ENCODE results near the gene CDT1. TPM values are rescaled to one million over a fixed set of nuclear protein-coding genes. Genes with fewer than 3 reads are reported as not detected.

Gene CDT1
- total RNA-seq, 1 experiment from 2014 or later, result 160 TPM

DNA sequence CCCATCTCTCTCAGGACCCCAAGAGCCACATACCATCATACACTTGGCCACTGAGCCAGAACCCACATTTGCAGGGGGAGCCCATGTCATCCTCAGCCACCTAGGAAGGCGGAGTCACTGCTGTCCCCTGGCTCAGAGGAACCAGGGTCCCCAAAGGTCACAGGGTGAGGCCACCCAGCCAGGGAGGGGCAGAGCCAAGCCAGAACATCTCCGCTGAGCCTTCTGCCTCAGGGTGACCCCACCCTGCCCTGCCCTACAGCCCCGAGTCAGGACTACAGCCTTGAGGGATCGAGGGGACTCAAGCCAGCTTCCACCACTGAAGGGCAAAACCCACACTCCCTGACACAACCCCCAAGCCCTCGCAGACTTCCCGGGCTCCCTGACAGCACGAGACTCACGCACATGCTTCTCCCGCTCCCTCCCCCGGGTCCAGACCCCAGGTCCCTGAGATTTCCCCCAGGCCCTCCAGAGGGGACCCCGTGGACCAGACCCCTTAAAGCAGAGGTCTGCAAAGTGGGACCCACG, 36.0 kb upstream of the CDT1 start:
- DNase-seq (ENCODE audit: low read depth, low spot score) (no peak), ATAC-seq (no peak)
- H3K4me2 ChIP-seq (ENCODE audit: low read length), result no peak overlapping the region
- TF ChIP-seq EZH2 (IDR thresholded peaks at IDR 0.05), result no peak
- TF ChIP-seq SP1 (IDR thresholded peaks at IDR 0.05; ENCODE audit: low read depth), result no peak
- TF ChIP-seq, protein P1, sequence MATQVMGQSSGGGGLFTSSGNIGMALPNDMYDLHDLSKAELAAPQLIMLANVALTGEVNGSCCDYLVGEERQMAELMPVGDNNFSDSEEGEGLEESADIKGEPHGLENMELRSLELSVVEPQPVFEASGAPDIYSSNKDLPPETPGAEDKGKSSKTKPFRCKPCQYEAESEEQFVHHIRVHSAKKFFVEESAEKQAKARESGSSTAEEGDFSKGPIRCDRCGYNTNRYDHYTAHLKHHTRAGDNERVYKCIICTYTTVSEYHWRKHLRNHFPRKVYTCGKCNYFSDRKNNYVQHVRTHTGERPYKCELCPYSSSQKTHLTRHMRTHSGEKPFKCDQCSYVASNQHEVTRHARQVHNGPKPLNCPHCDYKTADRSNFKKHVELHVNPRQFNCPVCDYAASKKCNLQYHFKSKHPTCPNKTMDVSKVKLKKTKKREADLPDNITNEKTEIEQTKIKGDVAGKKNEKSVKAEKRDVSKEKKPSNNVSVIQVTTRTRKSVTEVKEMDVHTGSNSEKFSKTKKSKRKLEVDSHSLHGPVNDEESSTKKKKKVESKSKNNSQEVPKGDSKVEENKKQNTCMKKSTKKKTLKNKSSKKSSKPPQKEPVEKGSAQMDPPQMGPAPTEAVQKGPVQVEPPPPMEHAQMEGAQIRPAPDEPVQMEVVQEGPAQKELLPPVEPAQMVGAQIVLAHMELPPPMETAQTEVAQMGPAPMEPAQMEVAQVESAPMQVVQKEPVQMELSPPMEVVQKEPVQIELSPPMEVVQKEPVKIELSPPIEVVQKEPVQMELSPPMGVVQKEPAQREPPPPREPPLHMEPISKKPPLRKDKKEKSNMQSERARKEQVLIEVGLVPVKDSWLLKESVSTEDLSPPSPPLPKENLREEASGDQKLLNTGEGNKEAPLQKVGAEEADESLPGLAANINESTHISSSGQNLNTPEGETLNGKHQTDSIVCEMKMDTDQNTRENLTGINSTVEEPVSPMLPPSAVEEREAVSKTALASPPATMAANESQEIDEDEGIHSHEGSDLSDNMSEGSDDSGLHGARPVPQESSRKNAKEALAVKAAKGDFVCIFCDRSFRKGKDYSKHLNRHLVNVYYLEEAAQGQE (IDR thresholded peaks at IDR 0.05; ENCODE audit: low read depth), result no peak
- TF ChIP-seq SRF (IDR thresholded peaks at IDR 0.05; ENCODE audit: low read depth), result no peak
- TF ChIP-seq, protein P2, sequence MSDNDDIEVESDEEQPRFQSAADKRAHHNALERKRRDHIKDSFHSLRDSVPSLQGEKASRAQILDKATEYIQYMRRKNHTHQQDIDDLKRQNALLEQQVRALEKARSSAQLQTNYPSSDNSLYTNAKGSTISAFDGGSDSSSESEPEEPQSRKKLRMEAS (IDR thresholded peaks at IDR 0.05), result no peak
- no peak for TF ChIP-seq ZNF274 (IDR thresholded peaks at IDR 0.05; ENCODE audit: low read depth, low read length)
- no peak for TF ChIP-seq POLR2A (IDR thresholded peaks at IDR 0.05; ENCODE audit: borderline replicate concordance, extremely low read depth, insufficient read depth, insufficient read length)
- TF ChIP-seq, protein P3, sequence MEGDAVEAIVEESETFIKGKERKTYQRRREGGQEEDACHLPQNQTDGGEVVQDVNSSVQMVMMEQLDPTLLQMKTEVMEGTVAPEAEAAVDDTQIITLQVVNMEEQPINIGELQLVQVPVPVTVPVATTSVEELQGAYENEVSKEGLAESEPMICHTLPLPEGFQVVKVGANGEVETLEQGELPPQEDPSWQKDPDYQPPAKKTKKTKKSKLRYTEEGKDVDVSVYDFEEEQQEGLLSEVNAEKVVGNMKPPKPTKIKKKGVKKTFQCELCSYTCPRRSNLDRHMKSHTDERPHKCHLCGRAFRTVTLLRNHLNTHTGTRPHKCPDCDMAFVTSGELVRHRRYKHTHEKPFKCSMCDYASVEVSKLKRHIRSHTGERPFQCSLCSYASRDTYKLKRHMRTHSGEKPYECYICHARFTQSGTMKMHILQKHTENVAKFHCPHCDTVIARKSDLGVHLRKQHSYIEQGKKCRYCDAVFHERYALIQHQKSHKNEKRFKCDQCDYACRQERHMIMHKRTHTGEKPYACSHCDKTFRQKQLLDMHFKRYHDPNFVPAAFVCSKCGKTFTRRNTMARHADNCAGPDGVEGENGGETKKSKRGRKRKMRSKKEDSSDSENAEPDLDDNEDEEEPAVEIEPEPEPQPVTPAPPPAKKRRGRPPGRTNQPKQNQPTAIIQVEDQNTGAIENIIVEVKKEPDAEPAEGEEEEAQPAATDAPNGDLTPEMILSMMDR (IDR thresholded peaks at IDR 0.05 in 2 of 3, conservative IDR thresholded peaks at IDR 0.05 in 1 of 3; ENCODE audit: borderline replicate concordance in 1 of 3, insufficient read depth in 1 of 3, low read depth in 2 of 3, low read length in 2 of 3), result no peak
- no peak for TF ChIP-seq FOSL1 (IDR thresholded peaks at IDR 0.05; ENCODE audit: low read depth)
- TF ChIP-seq JUND (IDR thresholded peaks at IDR 0.05), result no peak
- H3K27ac ChIP-seq (ENCODE audit: low read depth, low read length), result peak overlapping the region; percentile 92; the same call in 1 of the 2 replicates
- CTCF ChIA-PET, result interaction anchor here (1.0 kb wide), 1 partner anchor 30 kb away, joined by 4 read pairs; no protein-coding TSS in a partner anchor
- no peak overlapping the region for H3K9ac ChIP-seq (ENCODE audit: low read length)
- no peak overlapping the region for H2AFZ ChIP-seq (ENCODE audit: low read depth, low read length, poor library complexity, severe bottlenecking)
- BruUV-seq (replicated peaks), result no TSS peak
- POLR2A ChIA-PET, result no interaction called here
- H3K9me3 ChIP-seq (ENCODE audit: control insufficient read depth in 1 of 2, insufficient read depth in 1 of 2, low read depth in 1 of 2, low read length in 2 of 2), result no peaks in the 10 kb centered on the region
- no peaks in the 10 kb centered on the region for H3K27me3 ChIP-seq (ENCODE audit: insufficient read depth, low read length)
- no peaks in the 10 kb centered on the region for H3K9me2 ChIP-seq (ENCODE audit: insufficient read depth)
- peaks cover 19% of the 10 kb centered on the region; the same call in 1 of the 2 replicates for H4K20me1 ChIP-seq (ENCODE audit: insufficient read depth)
- no peak overlapping the region for H3K4me3 ChIP-seq (replicated peaks in 1 of 2; ENCODE audit: low read depth in 1 of 2, low read length in 2 of 2)
- RAD21 ChIA-PET (ENCODE audit: low non-redundant PET in 1 of 2, low total read pairs in 2 of 2, uncharacterized antibody in 2 of 2, unreplicated experiment in 2 of 2), result no interaction called here
- peaks cover 99% of the 10 kb centered on the region for H3K79me2 ChIP-seq (ENCODE audit: insufficient read depth, low read length)
- peaks cover 50 to 98% of the 10 kb centered on the region in 2 experiments for H3K4me1 ChIP-seq (ENCODE audit: control insufficient read depth in 1 of 2, insufficient read depth in 2 of 2, low read length in 2 of 2)
- intact Hi-C loops (cut with micrococcal nuclease), result no loop called here
- H3K36me3 ChIP-seq (ENCODE audit: control insufficient read depth in 1 of 2, insufficient read depth in 2 of 2, low read length in 2 of 2), result peaks cover 2 to 17% of the 10 kb centered on the region in 2 experiments; a peak in 1 of 4 replicates
